SU-DHL-6 (cell line): ENCODE measurements around the gene BOLL.
"Not testable (repeated sequence)": the region's sequence is repeated elsewhere in the genome, so short reads cannot be mapped to it uniquely, and the experiment has no call there.

Source experiments
- CTCF ChIP-seq: fragments of 200-600 bp; sonication (generic); IDR thresholded peaks from one replicate; pipeline ENCODE4 v1.5.1; 2017; ENCODE audit warnings: antibody characterized with exemption, mild to moderate bottlenecking, low read length, moderate library complexity; ENCODE audit not compliant: insufficient read depth, poor library complexity, severe bottlenecking
- EZH2phosphoT487 ChIP-seq: fragments of 200-600 bp; sonication (generic), shearing (Covaris generic); conservative IDR thresholded peaks from 2 replicates; pipeline ENCODE4 v1.6.1; 2018; ENCODE audit warnings: mild to moderate bottlenecking, antibody characterized with exemption, low read length, moderate library complexity, mixed read lengths

- TF ChIP-seq CTCF, EZH2phosphoT487: not testable (repeated sequence)
Observed at GRCh38 chr2:197696571-197696970, 88.5 kb downstream of the BOLL start.
